ENCODE results near the gene CIB2.

CIB2 gene

GRCh38 chr15:78061963-78062427, 69.2 kb downstream of the CIB2 start:
- Histone ChIP-seq H3K9me3 (ENCODE audit: insufficient read depth, low read depth, low read length) (no peaks in the 10 kb centered on the region), H3K27me3 (ENCODE audit: insufficient read depth, low read length) (no peaks in the 10 kb centered on the region), H3K27ac (ENCODE audit: low read depth, low read length) (no peak overlapping the region), H3K4me3 (ENCODE audit: low read length) (no peak overlapping the region), H3K4me1 (ENCODE audit: insufficient read depth, low read length) (peaks cover 29% of the 10 kb centered on the region), H3K9ac (ENCODE audit: low read depth, low read length) (no peak overlapping the region), H3K36me3 (ENCODE audit: insufficient read depth, low read length) (no peaks in the 10 kb centered on the region)
- WGBS = 47% methylated on average over 6 of the region's 6 CpGs

GRCh38 chr15:78060232-78060631, 71.0 kb downstream of the CIB2 start:
- Histone ChIP-seq H3K4me1 (ENCODE audit: insufficient read depth, low read length) (peaks cover 21% of the 10 kb centered on the region), H3K27me3 (ENCODE audit: insufficient read depth, low read length) (no peaks in the 10 kb centered on the region), H3K27ac (ENCODE audit: low read depth, low read length) (no peak overlapping the region), H3K9me3 (ENCODE audit: insufficient read depth, low read depth, low read length) (no peaks in the 10 kb centered on the region), H3K36me3 (ENCODE audit: insufficient read depth, low read length) (no peaks in the 10 kb centered on the region), H3K9ac (ENCODE audit: low read depth, low read length) (no peak overlapping the region), H3K4me3 (ENCODE audit: low read length) (no peak overlapping the region)
- WGBS = 97% methylated on average over 5 of the region's 5 CpGs

GRCh38 chr15:78059110-78059839, 72.0 kb downstream of the CIB2 start:
- H3K27ac ChIP-seq (ENCODE audit: low read depth, low read length) = no peak overlapping the region
- no peak overlapping the region for H3K9ac ChIP-seq (ENCODE audit: low read depth, low read length)
- no peaks in the 10 kb centered on the region for H3K27me3 ChIP-seq (ENCODE audit: insufficient read depth, low read length)
- no peaks in the 10 kb centered on the region for H3K9me3 ChIP-seq (ENCODE audit: insufficient read depth, low read depth, low read length)
- H3K4me1 ChIP-seq (ENCODE audit: insufficient read depth, low read length) = peaks cover 19% of the 10 kb centered on the region
- WGBS = 93% methylated on average over 3 of the region's 3 CpGs
- no peak overlapping the region for H3K4me3 ChIP-seq (ENCODE audit: low read length)
- H3K36me3 ChIP-seq (ENCODE audit: insufficient read depth, low read length) = no peaks in the 10 kb centered on the region

GRCh38 chr15:78058401-78058935, 72.8 kb downstream of the CIB2 start:
- Histone ChIP-seq H3K27ac (ENCODE audit: low read depth, low read length) (no peak overlapping the region), H3K9ac (ENCODE audit: low read depth, low read length) (no peak overlapping the region), H3K27me3 (ENCODE audit: insufficient read depth, low read length) (no peaks in the 10 kb centered on the region), H3K4me3 (ENCODE audit: low read length) (no peak overlapping the region), H3K4me1 (ENCODE audit: insufficient read depth, low read length) (peaks cover 19% of the 10 kb centered on the region), H3K9me3 (ENCODE audit: insufficient read depth, low read depth, low read length) (no peaks in the 10 kb centered on the region), H3K36me3 (ENCODE audit: insufficient read depth, low read length) (peaks cover 3% of the 10 kb centered on the region)
- 89% methylated on average over 10 of the region's 10 CpGs for WGBS

GRCh38 chr15:78057803-78058202, 73.4 kb downstream of the CIB2 start:
- Histone ChIP-seq H3K9ac (ENCODE audit: low read depth, low read length) (no peak overlapping the region), H3K4me3 (ENCODE audit: low read length) (no peak overlapping the region), H3K9me3 (ENCODE audit: insufficient read depth, low read depth, low read length) (no peaks in the 10 kb centered on the region), H3K4me1 (ENCODE audit: insufficient read depth, low read length) (peaks cover 19% of the 10 kb centered on the region), H3K27ac (ENCODE audit: low read depth, low read length) (no peak overlapping the region), H3K27me3 (ENCODE audit: insufficient read depth, low read length) (no peaks in the 10 kb centered on the region), H3K36me3 (ENCODE audit: insufficient read depth, low read length) (peaks cover 7% of the 10 kb centered on the region)
- 91% methylated on average over 5 of the region's 5 CpGs for WGBS

- Histone ChIP-seq H3K27me3 (ENCODE audit: insufficient read depth, low read length) (no peaks in the 10 kb centered on the region), H3K9me3 (ENCODE audit: insufficient read depth, low read depth, low read length) (no peaks in the 10 kb centered on the region), H3K4me3 (ENCODE audit: low read length) (no peak overlapping the region), H3K27ac (ENCODE audit: low read depth, low read length) (no peak overlapping the region), H3K9ac (ENCODE audit: low read depth, low read length) (no peak overlapping the region), H3K36me3 (ENCODE audit: insufficient read depth, low read length) (peaks cover 7% of the 10 kb centered on the region), H3K4me1 (ENCODE audit: insufficient read depth, low read length) (peaks cover 18% of the 10 kb centered on the region)
- WGBS = 44% methylated on average over 1 of the region's 2 CpGs
These were observed 74.5 kb downstream of the CIB2 start for GRCh38 chr15:78056714-78057269.

- no peaks in the 10 kb centered on the region for H3K9me3 ChIP-seq (ENCODE audit: insufficient read depth, low read depth, low read length)
- no peak overlapping the region for H3K27ac ChIP-seq (ENCODE audit: low read depth, low read length)
- WGBS = 51% methylated on average over 2 of the region's 2 CpGs
- H3K27me3 ChIP-seq (ENCODE audit: insufficient read depth, low read length) = no peaks in the 10 kb centered on the region
- H3K4me1 ChIP-seq (ENCODE audit: insufficient read depth, low read length) = peaks cover 17% of the 10 kb centered on the region; the same call in 1 of the 2 replicates
- peaks cover 7% of the 10 kb centered on the region for H3K36me3 ChIP-seq (ENCODE audit: insufficient read depth, low read length)
- H3K4me3 ChIP-seq (ENCODE audit: low read length) = no peak overlapping the region
- H3K9ac ChIP-seq (ENCODE audit: low read depth, low read length) = no peak overlapping the region
These were observed 75.1 kb downstream of the CIB2 start for GRCh38 chr15:78055919-78056713.

- WGBS = 88% methylated on average over 1 of the region's 1 CpG
- Histone ChIP-seq H3K9ac (ENCODE audit: low read depth, low read length) (no peak overlapping the region), H3K4me1 (ENCODE audit: insufficient read depth, low read length) (peaks cover 29% of the 10 kb centered on the region; the same call in 1 of the 2 replicates)
These were observed 76.3 kb downstream of the CIB2 start for GRCh38 chr15:78054966-78055365.

More at GRCh38 chr15:78054966-78055365, 76.3 kb downstream of the CIB2 start:
- Histone ChIP-seq H3K36me3 (ENCODE audit: insufficient read depth, low read length) (peaks cover 7% of the 10 kb centered on the region), H3K9me3 (ENCODE audit: insufficient read depth, low read depth, low read length) (no peaks in the 10 kb centered on the region), H3K27ac (ENCODE audit: low read depth, low read length) (no peak overlapping the region), H3K4me3 (ENCODE audit: low read length) (no peak overlapping the region), H3K27me3 (ENCODE audit: insufficient read depth, low read length) (no peaks in the 10 kb centered on the region)
